NCI-H69 (cell line): ENCODE data around the gene OOEP.
"Not testable (repeated sequence)": the region's sequence is repeated elsewhere in the genome, so short reads cannot be mapped to it uniquely, and the experiment has no call there.

Experiments
- DNase-seq: peaks from one replicate; lab custom pipeline; 2025; lab: John Stamatoyannopoulos, UW

Gene OOEP

DNA sequence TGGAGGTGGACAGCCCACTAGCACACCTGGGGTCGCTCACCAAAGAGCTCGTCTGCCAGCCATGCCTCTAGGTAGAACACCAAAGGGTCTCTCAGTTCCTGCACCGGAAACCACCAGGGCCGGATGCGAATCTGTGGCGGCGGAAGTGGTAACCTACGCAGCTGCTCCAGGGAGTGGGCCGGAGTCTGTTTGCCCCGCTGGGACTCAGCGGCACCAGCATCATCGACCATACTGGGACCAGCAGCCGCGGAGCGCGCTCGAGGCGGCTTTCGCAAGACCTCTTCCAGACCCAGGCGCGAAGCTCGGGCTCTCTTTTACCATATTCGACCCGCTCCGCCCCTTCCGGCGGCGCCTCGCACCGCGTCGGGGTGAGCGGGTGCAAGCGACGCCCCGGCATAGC, at the start of gene OOEP:
Gene OOEP (minus strand): TSS at position 335 of the 400 bp plus-strand sequence. CDS start 105 bp downstream, at position 230.
- no peak for DNase-seq

DNA sequence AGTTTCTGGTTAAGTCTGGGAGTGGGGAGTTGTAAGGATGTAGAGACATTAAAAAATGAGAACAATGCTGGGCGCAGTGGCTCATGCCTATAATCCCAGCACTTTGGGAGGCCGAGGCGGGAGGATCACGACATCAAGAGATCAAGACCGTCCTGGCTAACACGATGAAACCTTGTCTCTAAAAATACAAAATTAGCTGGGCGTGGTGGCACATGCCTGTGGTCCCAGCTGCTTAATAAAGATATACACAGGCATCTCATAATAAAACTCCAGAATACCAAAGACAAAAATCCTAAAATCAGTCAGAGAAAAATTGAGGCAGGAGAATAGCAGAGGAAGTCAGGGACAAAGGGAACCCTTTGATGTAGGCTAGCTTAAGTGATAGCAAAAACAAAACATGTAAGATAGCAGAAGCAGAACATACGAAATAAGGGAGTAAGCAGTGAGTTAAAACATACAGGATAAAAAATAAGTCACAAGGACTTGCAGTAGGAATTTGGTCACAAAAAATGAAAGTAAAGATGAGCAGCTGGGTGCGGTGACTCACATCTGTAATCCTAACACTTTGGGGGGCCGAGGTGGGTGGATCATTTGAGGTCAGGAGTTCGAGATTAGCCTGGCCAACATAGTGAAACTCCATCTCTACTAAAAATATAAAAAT, 48.5 kb upstream of the OOEP start:
- DNase-seq, result no peak

DNA sequence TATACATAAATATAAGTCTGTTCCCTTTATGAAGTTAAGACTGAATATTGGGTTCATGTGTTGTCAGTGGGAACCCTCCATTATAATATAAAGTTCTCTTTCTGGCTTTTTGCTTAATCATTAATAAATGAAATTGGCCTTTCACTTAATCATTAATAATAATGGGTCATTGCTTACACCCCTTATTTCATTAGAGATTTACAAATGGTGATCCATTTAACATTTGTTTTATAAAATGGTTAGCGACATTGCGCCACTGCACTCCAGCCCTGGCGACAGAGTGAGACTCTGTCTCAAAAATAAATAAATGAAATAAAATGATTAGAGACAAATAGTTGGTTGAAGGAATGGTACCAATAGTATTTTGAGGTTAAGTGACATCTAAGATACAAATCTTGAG, 43.4 kb upstream of the OOEP start:
- DNase-seq, result no peak

DNA sequence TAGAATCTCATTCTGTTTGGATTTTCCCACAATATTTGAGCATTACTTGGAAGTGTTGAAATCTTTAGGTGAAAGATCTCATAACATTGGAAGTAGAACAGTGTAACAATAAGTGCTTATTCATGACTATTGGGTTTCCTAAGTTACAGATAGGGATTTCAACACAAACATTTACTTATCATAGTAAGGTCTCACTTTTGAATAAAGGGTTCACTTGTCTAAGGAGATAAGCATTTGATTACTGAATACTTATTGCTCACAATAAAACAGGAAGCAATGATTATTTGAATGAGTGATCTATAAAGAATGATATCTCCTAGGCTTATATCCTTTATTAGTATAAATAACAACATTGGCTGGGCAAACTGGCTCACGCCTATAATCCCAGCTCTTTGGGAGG, 39.7 kb upstream of the OOEP start:
- no peak for DNase-seq

DNA sequence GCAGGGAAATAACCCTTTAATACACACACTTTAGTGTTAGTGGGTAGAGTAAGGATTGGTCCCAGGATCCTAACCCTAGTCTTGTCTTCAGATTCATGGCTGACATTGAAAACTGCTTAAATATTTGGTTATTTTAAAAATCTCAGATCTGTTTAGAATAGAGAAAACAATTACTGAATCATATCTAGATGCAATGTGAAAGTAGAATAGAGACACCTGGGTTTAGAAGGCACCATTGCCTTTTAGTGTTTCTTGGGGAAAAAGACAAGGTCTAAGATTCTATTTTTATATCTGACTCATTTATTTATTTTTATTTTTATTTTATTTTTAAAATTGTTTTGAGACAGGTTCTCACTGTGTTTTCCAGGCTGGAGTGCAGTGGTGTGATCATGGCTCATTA, 31.0 kb upstream of the OOEP start:
- no peak for DNase-seq

DNA sequence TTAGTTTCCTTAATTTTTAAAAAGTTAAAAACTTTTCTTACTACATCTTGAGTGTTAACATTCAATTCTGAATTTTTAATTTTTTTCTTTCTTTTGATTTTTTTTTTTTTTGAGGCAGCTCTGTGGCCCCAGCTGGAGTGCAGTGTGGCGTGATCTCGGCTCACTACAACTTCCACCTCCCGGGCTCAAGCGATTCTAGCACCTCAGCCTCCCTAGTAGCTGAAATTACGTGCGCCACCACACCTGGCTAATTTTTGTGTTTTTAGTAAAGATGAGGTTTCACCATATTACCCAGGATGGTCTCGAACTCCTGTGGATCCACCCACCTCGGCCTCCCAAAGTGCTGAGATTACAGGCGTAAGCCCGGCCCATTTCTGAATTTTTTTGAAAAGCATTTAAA, 26.2 kb upstream of the OOEP start:
- DNase-seq, result no peak

DNA sequence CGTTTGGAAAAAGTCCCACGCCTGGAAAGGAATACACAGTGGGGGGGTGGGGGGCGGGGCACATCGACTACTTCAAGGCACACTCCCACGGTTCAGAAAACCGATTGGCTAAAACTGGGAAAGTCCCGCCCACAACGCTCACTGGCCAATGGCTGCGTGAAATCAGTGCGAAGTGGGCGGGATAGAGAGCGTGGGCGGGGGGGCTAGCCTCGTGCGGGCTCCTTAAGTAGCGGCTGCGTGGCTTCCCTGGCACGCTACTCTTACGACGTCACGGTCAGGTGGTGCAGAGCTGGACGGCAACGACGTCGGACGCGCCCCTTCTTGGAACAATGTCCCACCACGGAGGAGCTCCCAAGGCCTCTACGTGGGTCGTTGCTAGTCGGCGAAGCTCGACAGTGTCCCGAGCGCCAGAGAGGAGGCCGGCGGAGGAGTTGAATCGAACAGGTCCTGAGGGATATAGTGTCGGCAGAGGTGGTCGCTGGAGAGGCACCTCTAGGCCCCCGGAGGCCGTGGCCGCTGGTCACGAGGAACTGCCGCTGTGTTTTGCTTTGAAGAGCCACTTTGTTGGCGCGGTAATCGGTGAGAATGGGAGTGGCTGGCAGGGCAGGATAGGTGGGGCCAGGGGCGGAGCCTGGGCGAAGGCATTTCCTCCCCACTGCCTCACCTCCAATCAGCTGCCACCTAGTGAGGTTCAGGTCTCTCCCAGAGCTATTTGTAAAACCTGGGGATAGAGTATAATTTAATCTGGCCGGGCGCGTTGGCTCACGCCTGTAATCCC, 25.1 kb upstream of the OOEP start, which contains the start of gene DDX43:
Gene DDX43 (plus strand): TSS at position 252 of the 778 bp plus-strand sequence. CDS start 78 bp downstream, at position 330.
- DNase-seq, result peak; percentile 90

DNA sequence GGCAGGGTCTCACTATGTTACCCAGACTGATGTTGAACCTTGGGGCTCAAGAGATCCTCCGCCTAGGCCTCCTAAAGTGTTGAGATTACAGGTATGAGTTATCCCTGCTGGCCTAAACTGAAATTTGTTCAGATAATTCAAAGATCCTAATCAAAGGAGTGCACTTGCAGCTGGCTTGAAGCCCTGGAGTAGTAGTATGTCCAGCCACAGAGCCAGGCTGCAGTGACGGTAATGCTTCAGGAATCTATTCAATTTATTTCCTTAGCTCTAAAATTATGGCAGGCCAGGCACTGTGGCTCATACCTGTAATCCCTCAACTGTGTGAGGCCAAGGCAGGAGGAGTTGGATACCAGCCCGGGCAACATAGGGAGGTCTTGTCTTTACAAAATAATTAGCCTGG, 23.6 kb upstream of the OOEP start:
- DNase-seq, result no peak

DNA sequence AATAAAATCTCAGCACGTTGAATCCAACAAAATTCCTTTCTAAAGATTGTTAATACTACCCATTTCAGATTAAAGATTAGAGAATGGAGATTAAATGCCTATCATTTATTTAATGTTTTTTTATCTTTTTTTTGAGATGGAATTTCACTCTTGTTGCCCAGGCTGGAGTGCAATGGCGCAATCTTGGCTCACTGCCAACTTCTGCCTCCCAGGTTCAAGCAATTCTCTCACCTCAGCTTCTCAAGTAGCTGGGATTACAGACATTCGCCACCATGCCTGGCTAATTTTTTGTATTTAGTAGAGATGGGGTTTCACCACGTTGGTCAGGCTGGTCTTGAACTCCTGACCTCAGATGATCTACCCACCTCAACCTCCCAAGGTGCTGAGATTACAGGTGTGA, 22.5 kb upstream of the OOEP start:
- peak; percentile 33 for DNase-seq

DNA sequence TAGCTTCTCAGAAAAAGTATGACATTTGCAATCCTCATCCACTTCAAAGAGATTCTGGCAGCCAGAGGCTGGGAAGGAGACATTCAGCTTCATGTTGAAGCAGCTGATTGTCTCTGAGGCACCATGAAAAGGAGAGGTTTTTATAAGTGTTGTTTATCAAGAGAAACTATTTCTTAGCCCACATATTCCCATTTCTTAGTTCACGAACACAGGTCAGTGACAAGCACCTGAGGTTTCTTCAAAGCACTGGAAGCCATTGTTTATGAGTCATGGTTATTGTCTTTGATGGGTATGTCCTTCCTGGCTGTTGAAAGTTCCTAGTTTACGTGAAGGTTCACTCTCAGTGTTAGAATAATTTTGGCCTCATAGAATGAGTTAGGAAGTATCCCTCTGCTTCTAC, 22.0 kb upstream of the OOEP start:
- no peak for DNase-seq

DNA sequence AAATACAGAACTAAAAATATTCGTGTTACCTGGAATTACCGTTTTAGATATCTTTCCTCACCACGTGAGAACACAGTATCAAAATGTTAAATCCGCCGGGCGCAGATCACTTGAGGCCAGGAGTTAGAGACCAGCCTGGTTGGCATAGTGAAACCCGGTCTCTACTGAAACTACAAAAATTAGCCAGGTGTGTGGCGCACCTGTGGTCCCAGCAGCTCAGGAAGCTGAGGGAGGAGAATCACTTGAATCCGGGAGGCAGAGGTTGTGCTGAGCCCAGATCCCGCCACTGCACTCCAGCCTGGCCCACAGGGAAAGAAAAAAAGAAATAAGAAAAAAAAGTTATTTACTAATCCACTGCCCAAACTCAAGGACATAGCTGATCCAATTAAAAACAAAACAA, 20.2 kb upstream of the OOEP start:
- peak; percentile 39 for DNase-seq

DNA sequence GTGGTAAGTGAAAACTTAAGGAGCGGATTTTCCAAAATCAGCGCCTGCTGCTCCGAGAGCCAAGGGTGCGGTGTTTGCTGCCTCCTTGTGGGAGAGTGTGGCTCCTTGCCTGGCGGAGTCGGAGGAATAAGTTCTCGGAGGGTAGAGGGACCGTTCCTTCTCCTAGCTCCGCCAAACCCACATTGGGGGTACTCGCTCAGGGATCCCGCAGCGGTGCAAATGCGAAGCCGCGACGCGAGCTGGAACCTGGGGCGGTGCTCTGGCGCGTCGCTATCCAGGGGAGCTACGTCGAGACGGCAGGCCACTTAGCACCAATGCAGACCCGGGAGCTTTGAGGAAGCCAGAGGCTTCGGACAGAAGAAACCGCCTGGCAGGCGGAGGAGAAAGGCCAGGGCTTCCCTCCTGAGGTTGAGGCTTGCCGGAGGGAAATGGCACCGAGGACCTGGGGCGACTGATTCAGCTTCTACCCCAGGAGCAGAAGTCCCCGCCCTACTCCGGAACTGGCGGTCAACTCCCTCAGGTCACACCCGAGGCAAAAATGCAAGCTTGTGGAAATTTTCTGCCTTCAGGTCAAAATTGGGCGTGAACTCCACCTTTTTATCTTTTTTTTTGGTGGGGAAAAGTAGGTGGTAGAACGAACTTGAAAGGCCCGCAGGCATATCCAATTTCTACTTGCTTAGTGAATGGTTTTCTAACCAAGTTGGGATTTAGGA, 19.3 kb upstream of the OOEP start:
- DNase-seq, result peak; percentile 81

DNA sequence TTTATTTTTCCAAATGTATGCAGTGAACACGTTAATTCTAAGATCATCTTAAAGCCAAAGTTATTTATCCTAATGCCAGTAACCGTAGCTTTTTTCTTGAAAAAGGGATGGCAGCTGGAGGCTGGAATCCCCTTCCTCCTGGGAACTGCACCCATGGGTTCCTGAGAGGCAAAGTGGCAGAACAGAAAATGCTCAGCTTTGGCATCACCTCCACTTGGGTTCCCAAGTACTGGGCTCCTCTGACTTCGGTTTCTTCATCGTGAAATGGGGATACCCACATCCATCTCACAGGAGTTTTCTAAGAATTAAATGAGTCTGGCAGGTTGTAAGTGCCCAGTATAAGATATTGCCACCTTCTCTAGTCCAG, 18.7 kb upstream of the OOEP start:
- DNase-seq, result no peak

DNA sequence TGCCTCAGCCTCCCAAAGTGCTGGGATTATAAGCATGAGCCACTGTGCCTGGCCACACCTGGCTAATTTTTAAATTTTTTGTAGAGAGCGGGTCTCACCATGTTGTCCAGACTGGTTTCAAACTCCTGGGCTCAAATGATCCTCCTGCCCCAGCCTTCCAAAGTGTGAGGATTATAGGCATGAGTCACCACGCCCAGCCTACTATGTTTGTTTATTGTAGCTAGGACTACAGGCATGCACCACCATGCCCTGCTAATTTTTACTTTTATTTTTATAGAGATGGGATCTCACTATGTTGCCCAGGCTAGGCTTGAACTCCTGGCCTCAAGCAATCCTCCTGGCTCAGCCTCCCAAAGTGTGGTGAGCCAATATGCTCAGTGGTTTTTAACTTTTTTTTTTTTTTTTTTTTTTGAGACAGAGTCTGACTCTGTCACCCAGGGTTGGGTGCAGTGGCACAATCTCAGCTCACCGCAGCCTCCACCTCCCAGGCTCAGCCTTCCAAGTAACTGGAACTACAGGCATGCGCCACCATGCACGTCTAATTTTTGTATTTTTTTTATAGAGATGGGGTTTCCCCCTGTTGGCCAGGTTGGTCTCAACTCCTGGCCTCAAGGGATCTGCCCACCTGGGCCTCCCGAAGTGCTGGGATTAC, 12.9 kb upstream of the OOEP start:
- no peak for DNase-seq

DNA sequence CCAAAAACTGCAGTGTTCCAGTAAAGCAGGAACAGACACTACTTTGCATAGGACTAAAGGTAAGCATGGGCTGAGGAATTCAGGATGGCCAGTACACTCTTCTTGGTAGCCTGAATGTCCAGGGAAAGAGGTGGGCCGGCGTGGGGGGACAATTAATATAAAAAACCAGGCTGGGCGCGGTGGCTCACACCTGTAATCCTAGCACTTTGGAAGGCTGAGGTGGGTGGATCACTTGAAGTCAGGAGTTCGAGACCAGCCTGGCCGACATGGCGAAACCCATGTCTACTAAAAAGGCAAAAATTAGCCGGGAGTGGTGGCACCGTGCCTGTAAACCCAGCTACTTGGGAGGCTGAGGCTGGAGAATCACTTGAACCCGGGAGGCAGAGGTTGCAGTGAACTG, 11.8 kb upstream of the OOEP start:
- not testable (repeated sequence) for DNase-seq

DNA sequence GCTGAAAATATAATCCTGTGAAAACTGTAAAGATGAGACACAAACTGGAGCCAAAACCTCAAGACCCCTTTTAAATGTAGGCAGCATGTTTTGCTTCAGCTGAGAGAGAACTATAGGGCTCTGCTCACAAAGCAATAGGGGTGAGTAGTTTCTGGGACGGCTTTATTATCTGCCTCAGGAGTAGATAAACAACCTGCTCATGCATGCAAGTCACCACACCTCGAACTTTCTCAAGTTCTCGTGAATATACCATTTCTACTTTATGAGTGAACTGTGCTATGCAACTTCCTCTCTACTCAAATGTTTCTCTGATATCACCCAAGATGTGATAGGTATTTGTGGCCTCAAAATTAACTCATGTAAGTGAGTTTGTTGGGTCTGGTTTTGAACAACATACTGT, 7.5 kb upstream of the OOEP start:
- DNase-seq, result no peak

DNA sequence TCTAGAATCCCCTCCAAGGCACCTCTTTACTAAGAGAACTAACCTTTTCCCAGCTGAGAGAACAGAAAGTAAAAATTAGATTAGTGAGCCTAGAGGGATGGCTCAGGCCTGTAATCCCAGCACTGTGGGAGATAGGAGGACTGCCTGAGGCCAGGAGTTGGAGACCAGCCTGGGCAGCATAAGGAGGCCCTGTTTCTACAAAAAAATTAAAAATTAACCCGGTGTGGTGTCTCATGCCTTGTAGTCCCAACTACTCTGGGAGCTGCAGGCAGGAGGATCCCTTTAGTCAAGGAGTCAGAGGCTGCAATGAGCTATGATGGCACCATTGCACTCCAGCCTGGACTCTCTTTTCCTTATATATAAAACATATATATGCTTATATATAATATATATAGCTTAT, 5.5 kb upstream of the OOEP start:
- DNase-seq, result no peak

DNA sequence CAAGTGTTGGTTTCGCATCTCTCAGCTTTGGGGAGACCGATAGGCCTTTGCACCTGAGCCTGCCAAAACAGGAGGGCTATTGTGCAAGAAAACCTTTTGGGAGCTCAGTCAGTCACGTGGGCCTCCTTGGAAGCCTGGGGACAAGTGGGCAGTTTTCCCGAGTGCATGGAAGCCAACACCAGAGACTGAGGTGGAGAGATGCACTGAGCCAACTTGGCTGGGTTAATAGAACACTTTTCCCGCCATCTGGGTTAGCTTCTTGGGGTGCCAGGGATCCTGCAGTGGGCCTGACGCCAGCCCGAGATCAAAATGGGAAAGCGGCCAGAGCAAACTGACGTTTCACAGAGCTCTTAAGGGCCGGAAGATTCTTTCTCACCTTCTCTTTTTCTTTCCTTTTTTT, 2.8 kb upstream of the OOEP start:
- no peak for DNase-seq

DNA sequence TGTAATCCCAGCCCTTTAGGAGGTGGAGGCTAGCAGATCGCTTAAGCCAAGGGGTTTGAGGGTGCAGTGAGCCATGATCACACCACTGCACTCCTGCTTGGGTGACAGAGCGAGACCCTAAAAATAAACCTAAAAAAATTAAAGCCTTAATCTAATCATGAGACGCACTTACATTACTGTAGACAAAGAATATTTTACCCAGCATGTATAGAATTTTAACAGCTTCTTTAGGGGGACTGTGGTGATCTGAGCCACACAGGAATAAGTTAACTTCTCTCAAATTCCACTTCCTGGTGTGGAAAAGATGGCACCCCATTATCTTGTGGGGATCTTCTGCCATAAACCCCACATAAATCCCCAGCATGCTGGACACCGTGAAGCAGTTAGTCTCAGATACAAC, 2.3 kb upstream of the OOEP start:
- no peak for DNase-seq

DNA sequence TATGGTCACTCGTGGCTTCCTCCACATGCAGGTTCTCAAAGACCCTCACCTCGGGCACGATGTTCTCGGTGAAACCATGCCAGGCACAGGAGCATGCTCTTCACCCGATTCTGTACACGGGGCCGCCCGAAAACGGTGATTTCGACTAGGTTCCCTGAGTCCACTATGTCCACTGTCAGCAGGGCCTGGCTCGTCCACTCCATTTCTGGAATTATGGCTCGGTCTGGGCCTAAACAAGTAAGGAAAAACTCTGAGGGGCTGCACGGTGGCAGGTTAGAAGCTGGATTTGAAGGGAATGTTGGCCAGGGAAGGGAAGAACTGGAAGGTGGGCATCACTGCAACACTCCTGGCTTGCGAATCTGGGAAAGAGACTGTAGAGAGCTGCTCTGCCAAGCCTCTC, 540 bp downstream of the OOEP start:
- DNase-seq, result no peak

DNA sequence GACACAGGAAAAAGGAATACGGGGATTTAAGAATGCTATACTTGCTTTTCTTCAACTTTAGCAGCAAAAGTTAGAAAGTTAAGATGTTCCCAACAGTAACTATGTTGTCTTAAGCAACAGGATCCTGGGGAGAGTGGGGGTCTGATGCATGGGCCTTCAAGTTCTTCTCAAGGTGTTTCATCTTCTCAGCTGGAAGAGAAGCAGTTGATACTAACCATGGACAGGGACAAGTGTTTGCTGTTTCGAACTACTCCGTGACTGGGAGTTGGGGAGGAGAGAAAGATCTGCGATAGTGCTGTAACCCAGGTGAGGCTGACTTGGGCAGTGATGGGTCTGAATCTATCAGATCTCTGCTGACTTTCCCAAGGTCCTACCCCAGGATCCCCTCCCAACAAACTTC, 1.0 kb downstream of the OOEP start:
- DNase-seq, result no peak

DNA sequence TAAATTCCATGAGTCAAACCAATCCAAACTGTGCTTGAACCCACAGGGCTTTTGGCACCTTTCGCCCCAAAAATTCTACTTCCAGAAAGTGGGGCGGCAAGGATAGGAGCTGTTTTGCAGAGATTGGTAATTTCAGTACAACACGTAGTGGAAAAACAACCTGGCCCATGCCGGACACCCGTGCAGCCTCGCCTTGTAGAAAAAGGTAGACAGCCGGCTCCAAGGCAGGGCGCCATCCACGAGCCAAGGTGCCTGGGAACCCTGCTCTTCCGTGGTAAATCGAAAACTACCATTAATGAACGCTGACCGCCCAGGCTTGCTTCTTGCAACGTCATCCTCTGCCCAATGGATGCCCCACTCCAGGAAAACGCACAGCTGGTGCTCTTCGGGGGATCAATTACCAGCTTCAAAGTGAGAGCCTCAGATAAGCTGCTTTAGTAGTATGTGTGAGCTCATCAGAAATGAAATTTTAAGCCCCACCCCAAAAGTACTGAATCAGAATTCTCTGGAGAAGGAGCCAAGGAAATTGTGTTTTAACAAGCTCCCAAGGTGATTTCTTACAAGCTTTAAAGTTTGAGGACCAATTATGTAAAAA, 1.8 kb downstream of the OOEP start:
- peak; percentile 49 for DNase-seq
